Prostate gland (tissue), 2 donors: ENCODE results near the gene SPACA4. TPM values are rescaled to one million over a fixed set of nuclear protein-coding genes. Genes with fewer than 3 reads are reported as not detected.

ENCODE experiments used
- DNase-seq: peaks from one replicate; pipeline ENCODE4 v3.0.0-alpha.2; 2019; ENCODE audit warnings: low spot score
- H3K27ac ChIP-seq, 2 donors: fragments of 200-600 bp; sonication (generic); 2 replicates each; pipeline ENCODE4 v1.5.1; 2017 to 2019
- H3K27me3 ChIP-seq: fragments of 200-600 bp; sonication (generic); replicated peaks from 2 replicates; pipeline ENCODE4 v1.5.1; 2019; ENCODE audit not compliant: insufficient read depth
- H3K36me3 ChIP-seq, 2 donors: fragments of 200-600 bp; sonication (generic); 1 replicate in 1 of 2; 2 replicates in 1 of 2; pipeline versions ENCODE4 v1.5.1 to v1.8.1; 2017 to 2019
- H3K4me1 ChIP-seq: fragments of 200-600 bp; sonication (generic); replicated peaks from 2 replicates; pipeline ENCODE4 v1.5.1; 2019
- H3K4me3 ChIP-seq, 2 donors: fragments of 200-600 bp; sonication (generic); 2 replicates each; pipeline ENCODE4 v1.5.1; 2017 to 2019
- H3K9me3 ChIP-seq: fragments of 200-600 bp; sonication (generic); 2 replicates; pipeline ENCODE4 v1.5.1; 2017
- CTCF ChIP-seq, 4 experiments: fragments of 200-600 bp in 2 of 4; fragments of 450-650 bp in 2 of 4; sonication (generic) in 2 of 4; IDR thresholded peaks; 1 replicate in 3 of 4; 2 replicates in 1 of 4; pipeline ENCODE4 v1.5.1; 2016 to 2019; ENCODE audit warnings: antibody characterized with exemption in 4 of 4, mild to moderate bottlenecking in 2 of 4, moderate library complexity in 2 of 4
- POLR2A ChIP-seq: fragments of 450-650 bp; IDR thresholded peaks from one replicate; pipeline ENCODE4 v1.6.1; 2016; ENCODE audit warnings: antibody characterized with exemption, mild to moderate bottlenecking
- POLR2AphosphoS5 ChIP-seq: sonication (generic); formaldehyde crosslinking; IDR thresholded peaks from one replicate; pipeline ENCODE4 v1.6.1; 2017; ENCODE audit warnings: antibody characterized with exemption
- WGBS: methylation state at CpG from one replicate; pipeline ENCODE4 v1.1.5; 2018; 5-methylcytosine and 5-hydroxymethylcytosine counted together
- intact Hi-C: fragments of 100-400 bp; cut with DNase I; formaldehyde crosslinking; loops from one replicate; pipeline ENCODE4 v1.14.2; 2022
- total RNA-seq, 2 donors: library from RNA; depleted of rRNA; stranded (reverse); fragments of >200 nt; gene quantifications; one replicate each; pipeline ENCODE4 v1.1.0, GENCODE V29; 2016

SPACA4 gene
- total RNA-seq, 2 donors from 2014 or later, result 0.32 to 6.0 TPM

DNA sequence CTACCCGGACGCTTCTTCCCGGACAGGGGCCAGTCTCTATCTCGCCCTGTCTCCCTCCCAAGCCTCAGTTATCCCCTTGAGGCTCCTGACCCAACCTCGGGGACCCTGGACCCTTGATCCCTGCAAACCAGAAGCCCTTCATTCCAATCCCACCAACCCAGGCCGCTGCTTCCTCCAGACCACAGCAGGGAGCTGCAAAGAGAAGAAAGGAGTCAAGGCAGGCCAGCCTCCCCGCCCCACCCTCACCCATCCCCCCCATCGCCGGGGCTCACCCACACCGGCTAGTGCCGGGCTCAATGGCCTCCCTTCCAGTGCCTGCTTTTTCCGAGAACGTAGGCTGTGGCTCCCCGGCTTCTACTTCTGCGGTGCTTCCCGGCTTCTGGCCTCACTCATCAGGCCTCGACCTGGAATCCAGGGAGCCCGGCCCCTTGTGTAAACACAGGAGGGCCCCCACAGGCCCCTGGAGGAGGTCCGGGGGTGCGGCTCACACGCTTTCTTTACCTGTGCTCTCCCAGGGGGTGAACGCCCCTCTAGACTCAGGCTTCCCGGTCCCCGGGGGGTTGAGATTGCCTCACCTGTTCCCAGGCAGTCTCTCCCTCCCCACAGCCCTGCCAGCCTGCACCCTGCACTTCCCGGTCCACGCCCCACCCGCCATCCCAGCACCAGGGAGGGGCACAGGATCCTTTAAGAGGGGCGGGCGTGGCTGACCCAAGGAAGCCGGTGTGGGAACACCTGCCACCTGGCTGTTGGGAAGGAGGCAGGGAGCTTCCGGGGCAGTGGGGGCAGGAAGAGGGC lies 8.1 kb downstream of the SPACA4 start, which contains the start of gene FAM83E:
TSS of gene FAM83E (minus strand) at position 641 of the 795 bp plus-strand sequence. CDS start 1,704 bp downstream, outside the sequence.
- intact Hi-C loops, result no loop called here
- H3K27me3 ChIP-seq, result no peaks in the 10 kb centered on the region
- TF ChIP-seq CTCF (IDR thresholded peaks at IDR 0.05), result peak in 2 of 4 experiments; percentile 13 to 39
- peak; percentile 24 for TF ChIP-seq POLR2AphosphoS5
- TF ChIP-seq POLR2A, result peak; percentile 31
- H3K4me3 ChIP-seq, result no peak within 1 kb of the TSS
- H3K36me3 ChIP-seq, result peaks cover 16 to 21% of the 10 kb centered on the region in 2 donors
- H3K9me3 ChIP-seq, result no peaks in the 10 kb centered on the region
- whole genome bisulfite sequencing, result 41% methylated on average over 30 of the region's 31 CpGs
- H3K4me1 ChIP-seq, result peaks cover 26% of the 10 kb centered on the region
- DNase-seq, result peak; percentile 61
- peak within 1 kb of the TSS; percentile 61 to 88 for H3K27ac ChIP-seq

DNA sequence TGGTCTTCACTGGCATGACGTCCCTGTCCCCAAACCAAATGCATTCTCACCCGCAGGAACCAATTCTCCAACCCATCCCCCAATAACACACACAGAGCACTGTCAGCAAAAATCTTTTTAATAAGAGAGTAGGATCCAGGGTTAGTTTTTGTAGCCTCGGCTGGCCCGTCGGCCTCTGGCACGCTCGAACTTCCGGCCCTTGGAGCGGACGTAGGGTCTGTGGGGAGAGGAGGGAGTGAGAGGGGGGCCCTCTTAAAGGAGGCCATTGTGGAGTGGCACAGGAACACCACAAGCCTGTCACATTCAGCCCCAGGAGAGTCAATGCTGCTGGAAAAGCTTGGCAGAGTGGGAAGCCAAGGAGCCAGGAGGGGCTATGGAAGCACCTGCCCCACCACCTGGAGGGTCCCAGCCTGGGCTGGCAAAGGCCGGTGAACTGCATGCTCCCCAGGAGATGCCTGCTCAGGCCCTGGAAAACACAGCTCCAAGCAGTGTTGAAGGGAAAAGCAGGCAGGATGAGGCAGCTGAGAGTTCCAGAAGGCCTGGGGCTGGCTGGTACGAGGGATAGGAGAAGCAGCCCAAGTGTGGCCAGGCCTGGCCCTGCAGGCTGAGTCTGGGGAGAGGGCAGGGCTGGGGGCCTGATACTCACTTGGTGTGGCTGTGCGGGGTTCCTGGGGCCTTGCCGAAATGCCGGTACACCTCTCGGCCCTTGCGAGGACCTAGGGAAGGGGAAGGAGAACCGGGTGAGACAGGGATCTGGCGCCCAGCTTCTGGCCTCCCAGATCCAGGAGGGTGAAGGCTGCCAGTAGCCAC lies 8.9 kb downstream of the SPACA4 start:
- Histone ChIP-seq H3K27ac (peak overlapping the region; percentile 61 to 88), H3K27me3 (no peaks in the 10 kb centered on the region), H3K36me3 (peaks cover 16 to 21% of the 10 kb centered on the region in 2 donors), H3K4me3 (no peak overlapping the region), H3K9me3 (no peaks in the 10 kb centered on the region), H3K4me1 (peaks cover 26% of the 10 kb centered on the region)
- 61% methylated on average over 19 of the region's 19 CpGs for WGBS
- TF ChIP-seq POLR2AphosphoS5, result no peak
- no peak for TF ChIP-seq POLR2A
- no peak for TF ChIP-seq CTCF (IDR thresholded peaks at IDR 0.05)
- DNase-seq, result no peak
- intact Hi-C loops, result no loop called here

- peaks cover 16 to 21% of the 10 kb centered on the region in 2 donors for H3K36me3 ChIP-seq
- intact Hi-C loops, result no loop called here
- TF ChIP-seq CTCF (IDR thresholded peaks at IDR 0.05) (no peak), POLR2AphosphoS5 (no peak), POLR2A (no peak)
- no peaks in the 10 kb centered on the region for H3K27me3 ChIP-seq
- H3K4me3 ChIP-seq, result no peak overlapping the region
- WGBS, result 80% methylated on average over 16 of the region's 16 CpGs
- H3K27ac ChIP-seq, result peak overlapping the region in 1 of 2 donors; percentile 88
- H3K9me3 ChIP-seq, result no peaks in the 10 kb centered on the region
- H3K4me1 ChIP-seq, result peaks cover 26% of the 10 kb centered on the region
- no peak for DNase-seq
These were observed 9.5 kb downstream of the SPACA4 start for GRCh38 chr19:48616041-48616436.

GRCh38 chr19:48616491-48617056 lies 10.0 kb downstream of the SPACA4 start:
- Histone ChIP-seq H3K27ac (peak overlapping the region; percentile 88), H3K4me3 (peak overlapping the region; percentile 83 to 89), H3K9me3 (no peaks in the 10 kb centered on the region), H3K4me1 (peaks cover 26% of the 10 kb centered on the region), H3K27me3 (no peaks in the 10 kb centered on the region), H3K36me3 (peaks cover 16 to 21% of the 10 kb centered on the region in 2 donors)
- intact Hi-C loops, result no loop called here
- DNase-seq, result no peak
- TF ChIP-seq POLR2AphosphoS5, result no peak
- no peak for TF ChIP-seq POLR2A
- TF ChIP-seq CTCF (IDR thresholded peaks at IDR 0.05), result no peak
- 65% methylated on average over 12 of the region's 12 CpGs for WGBS
